Uterus (tissue), 4 donors: ENCODE measurements around the gene ARID1B. TPM values are rescaled to one million over a fixed set of nuclear protein-coding genes. Genes with fewer than 3 reads are reported as not detected.

ENCODE experiments used
- DNase-seq, 2 donors: peaks; one replicate each; pipeline ENCODE4 v3.0.0-alpha.2; 2019 to 2020
- H3K27ac ChIP-seq, 2 donors: fragments of 200-600 bp; sonication (generic); 1 replicate in 1 of 2; 2 replicates in 1 of 2; pipeline ENCODE4 v1.5.1; 2016 to 2018
- H3K27me3 ChIP-seq, 2 donors: fragments of 200-600 bp; sonication (generic); one replicate each; pipeline ENCODE4 v1.5.1; 2018 to 2019; ENCODE audit warnings: control low read depth in 1 of 2
- H3K36me3 ChIP-seq, 2 donors: fragments of 200-600 bp; sonication (generic); one replicate each; pipeline ENCODE4 v1.5.1; 2019; ENCODE audit warnings: control low read depth in 1 of 2
- H3K4me1 ChIP-seq, 2 donors: fragments of 200-600 bp; sonication (generic); one replicate each; pipeline ENCODE4 v1.5.1; 2018 to 2019; ENCODE audit warnings: control low read depth in 1 of 2
- H3K4me3 ChIP-seq, 2 donors: fragments of 200-600 bp; sonication (generic); 1 replicate in 1 of 2; 2 replicates in 1 of 2; pipeline ENCODE4 v1.5.1; 2018 to 2019; ENCODE audit warnings: mild to moderate bottlenecking in 1 of 2
- H3K9me3 ChIP-seq, 2 donors: fragments of 200-600 bp; sonication (generic); one replicate each; pipeline ENCODE4 v1.5.1; 2019; ENCODE audit warnings: control low read depth in 1 of 2
- POLR2A ChIP-seq, 2 donors: fragments of 450-650 bp; IDR thresholded peaks; one replicate each; pipeline ENCODE4 v1.6.1; 2016; ENCODE audit warnings: antibody characterized with exemption in 2 of 2, mild to moderate bottlenecking in 1 of 2, moderate library complexity in 1 of 2
- intact Hi-C: fragments of 100-400 bp; cut with DNase I; formaldehyde crosslinking; loops from one replicate; pipeline ENCODE4 v1.15.1; 2023; ENCODE audit warnings: low total_unique reads
- total RNA-seq, 4 donors: library from RNA; depleted of rRNA in 3 of 4; stranded (reverse); fragments of >200 nt in 3 of 4; gene quantifications; one replicate each; pipeline versions ENCODE4 v1.1.0 to v1.2.4, GENCODE V29; 2014 to 2023
- TF ChIP-seq, protein P1 (sequence below), 4 experiments: fragments of 200-600 bp in 2 of 4; fragments of 450-650 bp in 2 of 4; sonication (generic) in 2 of 4; IDR thresholded peaks; one replicate each; pipeline ENCODE4 v1.5.1; 2016 to 2019; ENCODE audit warnings: antibody characterized with exemption in 4 of 4, mild to moderate bottlenecking in 2 of 4, moderate library complexity in 1 of 4
- donor health status: DM: yes; HTN: yes; CAD: no.

Gene ARID1B
- total RNA-seq, 4 donors from 2014 or later, result 63.8 to 198 (median 125) TPM

- TF ChIP-seq, protein P1, sequence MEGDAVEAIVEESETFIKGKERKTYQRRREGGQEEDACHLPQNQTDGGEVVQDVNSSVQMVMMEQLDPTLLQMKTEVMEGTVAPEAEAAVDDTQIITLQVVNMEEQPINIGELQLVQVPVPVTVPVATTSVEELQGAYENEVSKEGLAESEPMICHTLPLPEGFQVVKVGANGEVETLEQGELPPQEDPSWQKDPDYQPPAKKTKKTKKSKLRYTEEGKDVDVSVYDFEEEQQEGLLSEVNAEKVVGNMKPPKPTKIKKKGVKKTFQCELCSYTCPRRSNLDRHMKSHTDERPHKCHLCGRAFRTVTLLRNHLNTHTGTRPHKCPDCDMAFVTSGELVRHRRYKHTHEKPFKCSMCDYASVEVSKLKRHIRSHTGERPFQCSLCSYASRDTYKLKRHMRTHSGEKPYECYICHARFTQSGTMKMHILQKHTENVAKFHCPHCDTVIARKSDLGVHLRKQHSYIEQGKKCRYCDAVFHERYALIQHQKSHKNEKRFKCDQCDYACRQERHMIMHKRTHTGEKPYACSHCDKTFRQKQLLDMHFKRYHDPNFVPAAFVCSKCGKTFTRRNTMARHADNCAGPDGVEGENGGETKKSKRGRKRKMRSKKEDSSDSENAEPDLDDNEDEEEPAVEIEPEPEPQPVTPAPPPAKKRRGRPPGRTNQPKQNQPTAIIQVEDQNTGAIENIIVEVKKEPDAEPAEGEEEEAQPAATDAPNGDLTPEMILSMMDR (IDR thresholded peaks at IDR 0.05), result no peak
- TF ChIP-seq POLR2A (IDR thresholded peaks at IDR 0.05), result no peak
- intact Hi-C loops, result no loop called here
These were observed 324.0 kb downstream of the ARID1B start for GRCh38 chr6:157101166-157101565.

DNA sequence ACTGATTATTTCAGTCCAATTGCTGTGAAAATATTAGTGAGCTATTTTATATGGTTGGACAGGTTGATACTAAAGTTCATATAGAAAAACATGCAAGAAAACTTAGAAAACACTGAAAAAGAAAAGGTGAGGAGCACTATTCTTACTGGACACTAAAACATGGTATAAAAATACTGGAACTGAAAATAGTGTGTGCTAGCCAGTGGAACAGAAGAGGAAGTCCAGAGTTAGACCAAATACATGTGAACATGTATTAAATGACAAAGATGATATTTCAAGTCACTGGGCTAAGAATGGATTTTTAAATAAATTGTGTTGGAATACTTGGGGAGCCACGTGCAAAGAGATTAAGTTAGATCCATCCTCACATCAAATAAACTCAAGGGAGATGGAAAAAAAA, 327.6 kb downstream of the ARID1B start:
- intact Hi-C loops, result no loop called here
- H3K36me3 ChIP-seq, result no peaks in the 10 kb centered on the region
- no peak overlapping the region for H3K27ac ChIP-seq
- no peak overlapping the region for H3K4me3 ChIP-seq
- H3K27me3 ChIP-seq, result no peaks in the 10 kb centered on the region
- peaks cover 0 to 4% of the 10 kb centered on the region in 2 donors for H3K4me1 ChIP-seq
- no peak for TF ChIP-seq POLR2A (IDR thresholded peaks at IDR 0.05)
- TF ChIP-seq, protein P1 (IDR thresholded peaks at IDR 0.05), result no peak
- H3K9me3 ChIP-seq, result no peaks in the 10 kb centered on the region
- DNase-seq, result no peak

More at GRCh38 chr6:157101166-157101565, 324.0 kb downstream of the ARID1B start:
- no peaks in the 10 kb centered on the region for H3K9me3 ChIP-seq
- H3K4me3 ChIP-seq, result no peak overlapping the region
- H3K27ac ChIP-seq, result no peak overlapping the region
- H3K4me1 ChIP-seq, result no peaks in the 10 kb centered on the region
- DNase-seq, result no peak
- H3K36me3 ChIP-seq, result no peaks in the 10 kb centered on the region
- H3K27me3 ChIP-seq, result no peaks in the 10 kb centered on the region

GRCh38 chr6:157106487-157106886, 329.3 kb downstream of the ARID1B start:
- no peak overlapping the region for H3K4me3 ChIP-seq
- intact Hi-C loops, result no loop called here
- peak overlapping the region; percentile 14 to 33 for H3K27ac ChIP-seq
- TF ChIP-seq, protein P1 (IDR thresholded peaks at IDR 0.05), result no peak
- no peak for TF ChIP-seq POLR2A (IDR thresholded peaks at IDR 0.05)
- no peaks in the 10 kb centered on the region for H3K36me3 ChIP-seq
- no peak for DNase-seq
- H3K9me3 ChIP-seq, result no peaks in the 10 kb centered on the region
- peaks cover 0 to 4% of the 10 kb centered on the region in 2 donors for H3K4me1 ChIP-seq
- H3K27me3 ChIP-seq, result no peaks in the 10 kb centered on the region

DNA sequence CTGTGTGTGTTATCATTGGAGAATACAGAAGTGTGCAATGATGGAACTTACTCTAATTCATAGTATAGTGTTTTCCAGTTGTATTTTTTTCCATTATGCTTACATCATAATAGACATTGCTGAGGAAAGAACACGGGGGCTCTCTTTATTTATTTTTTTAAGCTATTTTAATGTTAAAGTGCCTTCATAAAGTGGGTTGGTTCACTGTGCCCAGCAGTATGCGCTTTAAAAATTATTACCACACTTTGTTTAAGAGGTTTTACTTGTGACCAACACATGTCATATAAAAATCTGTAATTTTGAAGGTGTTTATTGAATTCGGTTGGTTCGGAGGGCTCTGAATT, 330.4 kb downstream of the ARID1B start:
- Histone ChIP-seq H3K9me3 (no peaks in the 10 kb centered on the region), H3K4me3 (no peak overlapping the region), H3K36me3 (no peaks in the 10 kb centered on the region), H3K27ac (peak overlapping the region; percentile 33 to 56), H3K27me3 (no peaks in the 10 kb centered on the region), H3K4me1 (peaks cover 0 to 4% of the 10 kb centered on the region in 2 donors)
- no peak for DNase-seq
- intact Hi-C loops, result no loop called here
- TF ChIP-seq, protein P1 (IDR thresholded peaks at IDR 0.05), result no peak
- TF ChIP-seq POLR2A (IDR thresholded peaks at IDR 0.05), result no peak

- peak overlapping the region; percentile 33 to 56 for H3K27ac ChIP-seq
- no peak overlapping the region for H3K4me3 ChIP-seq
- TF ChIP-seq, protein P1 (IDR thresholded peaks at IDR 0.05), result no peak
- peaks cover 0 to 4% of the 10 kb centered on the region in 2 donors for H3K4me1 ChIP-seq
- DNase-seq, result no peak
- no peaks in the 10 kb centered on the region for H3K27me3 ChIP-seq
- intact Hi-C loops, result no loop called here
- no peaks in the 10 kb centered on the region for H3K9me3 ChIP-seq
- no peaks in the 10 kb centered on the region for H3K36me3 ChIP-seq
These were observed 330.9 kb downstream of the ARID1B start for GRCh38 chr6:157107915-157108651.
